CD4-positive, alpha-beta T cell treated with Interleukin-4 for 1 hour (primary cell): ENCODE data around the gene ANTXR1.

ENCODE experiments used
- DNase-seq, 2 donors: peaks; one replicate each; pipeline ENCODE4 v3.0.0-alpha.2; 2020 to 2022

The ANTXR1 gene

DNA sequence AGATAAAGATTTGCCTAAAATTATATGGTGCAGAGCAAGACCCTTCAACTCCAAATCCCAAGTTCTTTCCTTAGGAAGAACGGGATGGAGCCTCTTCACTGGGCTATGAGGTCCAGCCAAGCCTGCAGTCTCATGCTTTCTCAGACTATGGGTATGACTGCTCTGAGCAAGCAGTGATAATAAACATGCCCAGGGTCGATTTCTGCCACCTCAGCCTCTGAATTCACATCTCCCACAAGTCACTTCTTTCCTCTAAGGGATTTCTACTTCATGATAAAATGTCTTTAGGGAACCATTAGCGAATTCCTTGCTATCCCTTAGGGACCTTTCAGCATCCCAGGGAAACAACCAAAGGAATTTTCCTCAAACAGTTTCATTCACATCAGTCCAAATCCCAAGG lies 279.3 kb downstream of the ANTXR1 start:
- no peak for DNase-seq

DNA sequence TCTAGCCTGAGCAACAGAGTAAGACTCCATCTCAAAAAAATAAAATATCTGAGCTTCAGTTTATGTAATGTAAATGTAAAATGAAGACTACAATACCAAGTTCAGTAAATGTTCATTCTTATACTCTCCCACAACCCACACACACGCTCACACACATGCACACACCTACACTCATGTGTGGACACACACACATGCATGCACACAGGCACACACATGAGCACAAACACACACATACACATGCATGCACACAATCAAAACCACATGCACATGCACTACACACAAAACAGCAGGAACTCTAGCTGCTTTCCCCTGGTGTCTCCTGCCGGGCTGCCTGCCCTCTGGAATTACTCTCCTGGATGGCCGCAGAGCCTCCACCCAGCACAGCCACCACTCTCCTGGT lies 283.4 kb downstream of the ANTXR1 start:
- no peak for DNase-seq

DNA sequence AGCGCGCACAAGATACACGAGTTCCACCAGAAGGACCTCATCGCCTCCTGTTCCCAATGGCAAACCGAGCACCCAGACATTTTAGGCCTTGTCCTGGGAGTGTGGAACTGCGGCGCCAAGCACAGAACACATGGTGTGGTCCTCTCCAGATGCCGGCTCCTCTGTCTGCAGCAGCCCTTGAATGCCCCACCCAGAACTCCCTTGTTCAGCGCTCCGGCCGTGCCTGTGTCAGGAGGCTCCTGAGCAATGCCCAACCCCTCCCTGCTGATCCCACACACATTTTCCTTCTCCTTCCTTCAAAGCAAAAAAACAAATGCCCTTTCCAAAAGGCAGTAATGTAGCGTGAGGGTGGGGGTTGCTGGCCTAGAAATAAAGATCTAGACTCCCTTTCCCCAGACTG lies 284.2 kb downstream of the ANTXR1 start:
- DNase-seq, result no peak

DNA sequence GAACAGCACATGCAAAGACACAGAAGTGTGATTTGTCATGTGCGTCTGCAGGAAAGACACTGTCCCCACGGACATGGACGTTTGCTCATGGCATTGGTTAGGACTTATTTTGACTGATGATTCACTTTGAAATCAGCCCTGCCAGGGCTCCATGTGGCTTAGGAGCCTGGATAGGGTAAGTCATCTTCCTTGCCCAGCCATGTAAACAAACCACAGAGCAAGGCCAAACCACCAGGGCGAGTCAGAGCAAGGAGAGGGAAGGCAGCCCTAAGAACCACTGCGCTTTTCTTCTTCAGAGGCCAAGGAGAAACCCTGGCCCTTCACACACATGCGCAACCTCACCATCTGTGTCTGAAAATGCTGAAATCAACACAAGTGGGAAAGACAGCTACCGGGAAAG lies 285.3 kb downstream of the ANTXR1 start:
- no peak for DNase-seq

DNA sequence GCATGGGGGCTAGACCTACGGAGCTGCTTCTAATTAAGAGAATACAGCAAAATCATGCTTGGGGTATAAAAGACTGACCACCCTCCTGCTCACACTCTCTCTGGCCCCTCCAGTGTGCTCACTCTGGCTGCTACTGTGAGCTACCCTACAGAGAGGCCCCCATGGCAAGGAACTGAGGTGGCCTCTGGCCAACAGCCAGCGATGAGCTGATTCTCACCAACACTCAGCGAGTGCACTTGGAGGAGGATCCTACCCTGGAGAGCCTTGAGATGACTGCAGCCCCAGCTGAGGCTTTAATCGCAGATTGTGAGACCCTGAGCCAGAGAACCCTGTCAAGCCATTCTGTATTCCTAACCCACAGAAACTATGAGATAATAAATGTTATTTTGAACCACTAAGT lies 285.9 kb downstream of the ANTXR1 start:
- DNase-seq, result no peak
